Measurements from ENCODE around the gene UPF3A.
"Not testable (repeated sequence)": the region's sequence is repeated elsewhere in the genome, so short reads cannot be mapped to it uniquely, and the experiment has no call there.

Gene UPF3A

GRCh38 chr13:114334305-114335053, 53.1 kb downstream of the UPF3A start:
- DNase-seq (ENCODE audit: low read depth in 2 of 2) = no peak

- not testable (repeated sequence) for DNase-seq (ENCODE audit: low read depth in 2 of 2)
These were observed 55.1 kb downstream of the UPF3A start for GRCh38 chr13:114336457-114336856.

- DNase-seq (ENCODE audit: low read depth in 2 of 2) = no peak
These were observed 57.6 kb downstream of the UPF3A start for GRCh38 chr13:114338959-114339358.

- no peak for DNase-seq (ENCODE audit: low read depth in 2 of 2)
These were observed 58.6 kb downstream of the UPF3A start for GRCh38 chr13:114339857-114340534.

- DNase-seq (ENCODE audit: low read depth in 2 of 2) = no peak
These were observed 59.8 kb downstream of the UPF3A start for GRCh38 chr13:114341003-114341777.

- DNase-seq (ENCODE audit: low read depth in 2 of 2) = not testable (repeated sequence)
These were observed 65.9 kb downstream of the UPF3A start for GRCh38 chr13:114347256-114347655.

- not testable (repeated sequence) for DNase-seq (ENCODE audit: low read depth in 2 of 2)
These were observed 71.4 kb downstream of the UPF3A start for GRCh38 chr13:114352763-114353162.

- not testable (repeated sequence) for DNase-seq (ENCODE audit: low read depth in 2 of 2)
These were observed 72.0 kb downstream of the UPF3A start for GRCh38 chr13:114353382-114353781.
